Urinary bladder (tissue), 4 donors: ENCODE data around the gene CEBPG. TPM values are rescaled to one million over a fixed set of nuclear protein-coding genes. Genes with fewer than 3 reads are reported as not detected.

Experiments
- DNase-seq: peaks from one replicate; pipeline ENCODE4 v3.0.0-alpha.2; 2015; ENCODE audit errors: extremely low spot score
- H3K27ac ChIP-seq: one replicate; pipeline ENCODE4 v1.5.1; 2013; ENCODE audit warnings: low read depth, mild to moderate bottlenecking, moderate library complexity
- H3K36me3 ChIP-seq: one replicate; pipeline ENCODE4 v1.6.1; 2013; ENCODE audit warnings: mild to moderate bottlenecking, moderate library complexity; ENCODE audit not compliant: insufficient read depth
- H3K4me1 ChIP-seq: one replicate; pipeline ENCODE4 v1.6.1; 2013; ENCODE audit warnings: mild to moderate bottlenecking, moderate library complexity; ENCODE audit not compliant: insufficient read depth
- H3K4me3 ChIP-seq: one replicate; pipeline ENCODE4 v1.5.1; 2013; ENCODE audit warnings: low read depth, low read length
- WGBS: extraction: QIAGEN DNeasy Blood & Tissue Kit; methylation state at CpG from one replicate; pipeline ENCODE4 v1.1.7; 2013; 5-methylcytosine and 5-hydroxymethylcytosine counted together
- polyA plus RNA-seq: library from polyadenylated mRNA; stranded (reverse); fragments of 200-250 nt; gene quantifications from one replicate; pipeline ENCODE4 v1.2.3, GENCODE V29; 2013
- total RNA-seq: library from RNA; depleted of rRNA; stranded (reverse); fragments of >200 nt; gene quantifications from one replicate; pipeline ENCODE4 v1.2.3, GENCODE V29; 2014
- donor health status: healthy with polysubstance abuse.
- donor health status: healthy.

CEBPG gene
- total and polyA plus RNA-seq, 2 donors = 19.9 to 28.9 TPM

DNA sequence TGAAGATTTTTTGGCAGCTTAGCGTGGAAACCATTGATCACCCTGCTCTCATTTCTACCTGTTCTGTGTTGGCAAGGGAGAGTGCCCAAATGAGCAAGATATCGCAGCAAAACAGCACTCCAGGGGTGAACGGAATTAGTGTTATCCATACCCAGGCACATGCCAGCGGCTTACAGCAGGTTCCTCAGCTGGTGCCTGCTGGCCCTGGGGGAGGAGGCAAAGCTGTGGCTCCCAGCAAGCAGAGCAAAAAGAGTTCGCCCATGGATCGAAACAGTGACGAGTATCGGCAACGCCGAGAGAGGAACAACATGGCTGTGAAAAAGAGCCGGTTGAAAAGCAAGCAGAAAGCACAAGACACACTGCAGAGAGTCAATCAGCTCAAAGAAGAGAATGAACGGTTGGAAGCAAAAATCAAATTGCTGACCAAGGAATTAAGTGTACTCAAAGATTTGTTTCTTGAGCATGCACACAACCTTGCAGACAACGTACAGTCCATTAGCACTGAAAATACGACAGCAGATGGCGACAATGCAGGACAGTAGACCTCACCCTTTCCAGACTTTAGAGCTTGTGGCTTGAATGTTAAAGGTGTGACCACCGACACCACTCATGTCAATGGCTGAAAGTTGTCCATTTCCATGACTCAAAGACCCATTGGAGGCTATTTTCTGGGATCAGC lies 5.8 kb downstream of the CEBPG start:
- H3K27ac ChIP-seq = no peak overlapping the region
- no peak overlapping the region for H3K4me3 ChIP-seq
- peaks cover 3% of the 10 kb centered on the region for H3K4me1 ChIP-seq
- WGBS = 94% methylated on average over 16 of the region's 16 CpGs
- H3K36me3 ChIP-seq = no peaks in the 10 kb centered on the region
- no peak for DNase-seq

DNA sequence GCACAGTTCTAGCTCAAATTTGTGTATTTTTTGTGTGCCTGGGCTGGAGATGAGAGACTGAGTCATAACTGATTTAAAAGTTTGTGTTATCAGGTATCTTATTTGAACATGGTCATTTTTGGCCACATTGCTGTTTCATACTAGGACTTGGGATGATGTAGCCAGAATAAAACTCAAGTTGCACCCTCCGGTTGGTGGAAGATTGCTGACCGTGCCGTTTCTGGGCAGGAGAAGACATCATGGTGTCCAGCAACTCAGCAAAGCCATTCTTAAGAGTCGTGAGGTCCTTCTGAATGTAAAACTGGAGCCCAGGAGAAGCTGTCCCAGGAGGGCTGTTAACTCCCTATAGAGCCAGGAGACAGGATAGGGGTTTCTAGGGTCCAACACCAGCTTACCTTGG lies 7.6 kb downstream of the CEBPG start:
- 75% methylated on average over 4 of the region's 4 CpGs for WGBS
- no peak for DNase-seq
- Histone ChIP-seq H3K4me3 (no peak overlapping the region), H3K4me1 (peaks cover 1% of the 10 kb centered on the region), H3K36me3 (no peaks in the 10 kb centered on the region), H3K27ac (no peak overlapping the region)

DNA sequence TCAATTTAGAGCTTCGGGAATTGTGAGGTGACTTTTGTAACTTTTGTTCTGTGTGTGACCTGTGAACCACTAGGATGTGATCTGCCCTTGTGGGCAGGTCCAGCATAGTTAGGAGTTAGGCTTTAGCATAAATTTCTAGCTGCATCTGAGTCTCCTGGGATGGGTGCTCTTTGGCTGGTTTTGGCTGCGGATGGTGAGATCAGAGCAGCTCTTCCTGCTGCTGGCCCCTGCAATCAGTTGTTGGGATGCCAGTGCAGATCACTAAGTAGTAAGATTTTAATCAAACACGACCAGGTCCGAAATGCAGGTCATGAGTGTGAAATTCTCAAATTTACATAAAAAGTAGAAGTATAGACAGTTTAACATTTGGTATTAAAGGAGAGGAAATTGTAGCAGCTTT lies 8.5 kb downstream of the CEBPG start:
- H3K4me1 ChIP-seq = no peaks in the 10 kb centered on the region
- 91% methylated on average over 4 of the region's 4 CpGs for WGBS
- DNase-seq = no peak

DNA sequence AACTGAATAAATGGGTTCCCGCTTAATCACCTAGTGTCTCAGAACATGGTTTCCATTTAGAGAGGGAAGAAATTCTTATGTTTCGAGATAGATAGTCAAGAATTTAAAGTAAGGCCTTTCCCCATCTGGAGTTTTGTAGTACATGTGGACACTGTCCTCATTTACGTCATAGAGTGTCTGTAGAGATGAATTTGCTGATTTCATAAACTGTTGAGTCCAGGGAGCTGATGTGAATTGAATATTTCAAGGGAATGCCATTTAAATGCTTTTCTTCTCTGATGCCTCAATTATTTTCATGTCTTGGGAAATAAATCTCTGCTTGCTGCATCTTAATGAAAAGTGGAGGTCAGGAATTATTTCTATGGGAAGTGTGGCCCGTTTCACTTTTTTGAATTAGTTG lies 9.5 kb downstream of the CEBPG start:
- 90% methylated on average over 4 of the region's 4 CpGs for WGBS
- H3K36me3 ChIP-seq = no peaks in the 10 kb centered on the region
- H3K27ac ChIP-seq = no peak overlapping the region
- no peaks in the 10 kb centered on the region for H3K4me1 ChIP-seq
- DNase-seq = no peak
- no peak overlapping the region for H3K4me3 ChIP-seq

More for the DNA sequence above, 8.5 kb downstream of the CEBPG start:
- Histone ChIP-seq H3K4me3 (no peak overlapping the region), H3K36me3 (no peaks in the 10 kb centered on the region), H3K27ac (no peak overlapping the region)

DNA sequence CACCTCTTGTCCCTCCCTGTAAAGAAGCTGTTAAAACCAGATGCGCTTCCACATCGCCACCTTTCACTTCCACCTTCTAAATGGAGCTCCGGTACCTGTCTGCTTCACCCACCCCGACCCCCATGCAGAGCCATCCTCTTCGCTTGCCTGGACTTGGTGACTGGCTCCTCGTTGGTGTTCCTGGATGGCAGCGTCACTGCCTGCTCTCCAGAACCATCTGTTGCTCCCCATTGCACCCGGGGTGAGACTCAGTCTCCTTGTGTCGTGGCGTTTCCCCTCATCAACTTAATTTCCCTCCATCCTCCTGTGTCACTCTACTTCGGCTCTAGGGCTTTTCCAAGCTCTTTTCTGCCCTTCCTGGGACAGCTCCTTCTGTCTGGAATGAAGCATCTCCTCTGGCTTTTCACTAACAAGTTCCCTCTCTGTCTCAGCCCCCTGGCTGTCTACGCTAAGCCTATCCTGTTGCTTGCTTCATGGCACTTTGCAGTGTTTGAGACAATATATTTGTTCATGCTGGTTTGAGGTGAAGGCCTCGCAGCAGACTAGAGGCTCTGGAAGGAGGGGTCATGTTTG lies 10.3 kb downstream of the CEBPG start:
- H3K4me1 ChIP-seq = no peaks in the 10 kb centered on the region
- H3K27ac ChIP-seq = no peak overlapping the region
- no peak for DNase-seq
- H3K4me3 ChIP-seq = no peak overlapping the region
- WGBS = 93% methylated on average over 13 of the region's 13 CpGs
- H3K36me3 ChIP-seq = no peaks in the 10 kb centered on the region

DNA sequence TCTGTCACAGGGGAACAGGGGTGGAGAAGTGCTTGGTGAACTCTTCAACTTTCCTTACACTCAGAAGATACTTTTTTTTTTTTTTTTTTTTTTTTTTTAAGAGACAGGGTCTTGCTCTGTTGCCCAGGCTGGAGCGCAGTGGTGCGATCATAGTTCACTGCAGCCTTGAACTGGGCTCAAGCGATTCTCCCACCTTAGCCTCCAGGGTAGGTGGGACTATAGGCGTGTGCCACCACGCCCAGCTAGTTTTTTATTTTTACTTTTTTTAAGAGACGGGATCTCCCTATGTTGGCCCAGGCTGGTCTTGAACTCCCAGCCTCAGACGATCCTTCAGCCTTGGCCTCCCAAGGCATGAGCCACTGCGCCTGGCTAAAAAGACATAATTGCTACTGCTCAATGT lies 11.5 kb downstream of the CEBPG start:
- Histone ChIP-seq H3K27ac (no peak overlapping the region), H3K4me3 (no peak overlapping the region), H3K4me1 (no peaks in the 10 kb centered on the region), H3K36me3 (no peaks in the 10 kb centered on the region)
- DNase-seq = no peak
- 95% methylated on average over 8 of the region's 8 CpGs for WGBS

DNA sequence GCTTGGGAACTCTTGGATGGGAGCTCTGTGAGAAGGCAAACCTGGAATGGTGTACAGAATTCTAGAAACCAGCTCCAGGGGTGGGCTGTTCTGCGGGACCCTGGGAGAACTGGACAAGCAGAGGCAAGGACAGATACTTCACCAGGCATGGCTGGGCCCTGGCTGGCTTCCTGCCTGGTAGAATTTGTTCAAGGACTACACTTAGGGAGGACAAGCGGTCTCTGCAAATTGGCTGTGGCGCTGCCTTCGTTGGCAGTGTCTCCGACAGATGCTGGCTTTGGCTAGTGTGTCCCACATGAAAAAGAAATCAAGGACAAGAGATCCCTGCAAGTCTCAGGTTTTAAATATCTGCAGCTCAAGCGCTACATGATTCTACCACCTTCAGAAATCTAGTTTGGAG lies 12.4 kb downstream of the CEBPG start:
- Histone ChIP-seq H3K27ac (no peak overlapping the region), H3K4me1 (no peaks in the 10 kb centered on the region), H3K36me3 (no peaks in the 10 kb centered on the region), H3K4me3 (no peak overlapping the region)
- no peak for DNase-seq
- WGBS = 77% methylated on average over 6 of the region's 6 CpGs

DNA sequence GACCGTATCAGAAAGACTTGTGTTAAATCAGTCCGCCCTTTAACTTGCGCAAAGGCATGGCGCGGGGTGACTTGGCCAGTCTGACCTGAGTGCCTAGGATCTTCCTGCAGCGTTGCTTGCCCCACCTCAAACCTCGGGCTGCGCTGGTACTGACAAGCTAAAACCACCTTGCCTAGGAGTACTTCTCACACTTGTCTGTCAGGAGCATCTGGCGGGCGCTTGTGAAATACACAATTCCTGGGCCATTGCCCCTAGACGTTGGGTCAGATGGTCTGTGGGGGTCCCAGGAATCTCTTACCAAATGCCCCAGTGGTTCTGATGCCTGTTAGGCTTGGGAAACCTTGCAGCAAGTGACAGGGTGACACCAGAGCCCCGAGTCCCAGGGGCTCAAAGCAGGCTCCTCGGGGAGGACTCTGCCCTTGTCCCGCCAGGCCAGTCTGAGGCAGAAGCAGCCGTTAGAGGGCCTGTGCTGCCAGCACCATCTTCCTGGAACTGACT lies 12.9 kb downstream of the CEBPG start:
- no peak for DNase-seq
- Histone ChIP-seq H3K4me1 (no peaks in the 10 kb centered on the region), H3K4me3 (no peak overlapping the region), H3K36me3 (no peaks in the 10 kb centered on the region), H3K27ac (no peak overlapping the region)
- WGBS = 86% methylated on average over 15 of the region's 15 CpGs

DNA sequence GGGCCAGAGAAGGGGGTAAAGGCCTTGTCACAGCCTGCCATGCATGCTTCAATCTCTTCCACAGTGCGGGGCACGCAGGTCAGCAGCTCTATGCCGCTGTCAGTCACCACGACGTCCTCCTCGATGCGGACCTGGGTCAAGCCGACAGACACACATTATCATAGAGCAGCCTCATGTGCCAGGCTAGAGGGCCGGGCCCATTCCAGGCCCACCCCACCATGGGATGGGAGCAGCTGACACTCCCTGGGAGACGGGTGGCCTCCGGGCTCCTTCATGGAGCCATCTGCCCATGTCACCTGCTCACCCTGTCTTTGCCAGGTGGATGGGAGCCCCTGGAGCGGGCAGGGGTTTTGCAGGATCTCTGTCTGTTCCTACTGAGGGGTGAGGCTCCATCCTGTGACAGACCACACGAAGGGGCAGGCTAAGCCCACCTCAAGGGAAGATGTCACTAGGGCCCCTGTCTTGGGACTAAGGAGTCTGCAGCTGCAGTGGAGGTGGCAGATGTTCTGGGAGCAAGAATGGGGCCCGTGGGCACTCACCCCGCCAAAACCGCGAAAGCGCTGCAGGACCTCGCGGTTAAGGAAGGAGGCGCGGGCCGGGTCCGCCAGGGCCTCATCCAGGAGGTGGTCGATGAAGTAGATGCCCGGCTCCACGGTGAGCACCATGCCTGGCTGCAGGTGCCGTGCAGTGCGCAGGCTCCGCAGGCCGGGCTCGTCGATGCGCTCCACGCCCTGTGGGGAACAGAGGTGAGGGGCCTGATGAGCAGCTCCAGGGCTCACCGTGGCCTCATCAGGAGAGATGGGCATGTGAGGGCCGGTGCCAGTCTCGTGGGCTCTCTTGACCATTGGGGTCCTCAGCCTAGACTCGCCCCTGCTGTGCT lies 14.1 kb downstream of the CEBPG start:
- Histone ChIP-seq H3K4me3 (no peak overlapping the region), H3K27ac (no peak overlapping the region), H3K4me1 (no peaks in the 10 kb centered on the region), H3K36me3 (no peaks in the 10 kb centered on the region)
- DNase-seq = no peak
- 97% methylated on average over 39 of the region's 39 CpGs for WGBS

DNA sequence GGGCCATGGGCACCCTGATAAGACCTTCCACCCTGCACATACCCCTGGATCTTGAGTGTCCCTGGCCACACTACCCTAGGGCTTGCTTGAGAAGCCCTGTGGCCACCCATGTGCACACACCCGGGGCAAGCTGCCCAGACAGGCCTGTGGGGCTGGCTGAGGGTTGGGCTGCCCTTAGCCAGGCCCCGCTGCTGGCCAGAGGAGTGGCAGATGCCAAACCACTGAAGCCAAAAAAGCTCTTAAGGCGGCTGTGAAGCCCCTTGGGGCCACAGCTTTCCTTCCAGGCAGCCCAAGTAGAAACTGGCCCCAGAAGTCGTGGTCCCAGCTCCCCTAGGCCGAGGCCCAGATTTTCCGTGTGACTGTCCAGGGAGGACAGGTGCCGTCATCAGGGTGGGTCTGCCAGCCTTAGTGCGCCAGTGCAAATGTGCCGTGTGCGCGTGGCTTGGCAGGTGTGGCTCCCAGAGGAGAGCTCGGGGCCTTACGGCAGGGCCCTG lies 14.8 kb downstream of the CEBPG start:
- H3K36me3 ChIP-seq = no peaks in the 10 kb centered on the region
- H3K4me1 ChIP-seq = no peaks in the 10 kb centered on the region
- no peak for DNase-seq
- 76% methylated on average over 13 of the region's 13 CpGs for WGBS
- H3K27ac ChIP-seq = no peak overlapping the region
- H3K4me3 ChIP-seq = no peak overlapping the region

DNA sequence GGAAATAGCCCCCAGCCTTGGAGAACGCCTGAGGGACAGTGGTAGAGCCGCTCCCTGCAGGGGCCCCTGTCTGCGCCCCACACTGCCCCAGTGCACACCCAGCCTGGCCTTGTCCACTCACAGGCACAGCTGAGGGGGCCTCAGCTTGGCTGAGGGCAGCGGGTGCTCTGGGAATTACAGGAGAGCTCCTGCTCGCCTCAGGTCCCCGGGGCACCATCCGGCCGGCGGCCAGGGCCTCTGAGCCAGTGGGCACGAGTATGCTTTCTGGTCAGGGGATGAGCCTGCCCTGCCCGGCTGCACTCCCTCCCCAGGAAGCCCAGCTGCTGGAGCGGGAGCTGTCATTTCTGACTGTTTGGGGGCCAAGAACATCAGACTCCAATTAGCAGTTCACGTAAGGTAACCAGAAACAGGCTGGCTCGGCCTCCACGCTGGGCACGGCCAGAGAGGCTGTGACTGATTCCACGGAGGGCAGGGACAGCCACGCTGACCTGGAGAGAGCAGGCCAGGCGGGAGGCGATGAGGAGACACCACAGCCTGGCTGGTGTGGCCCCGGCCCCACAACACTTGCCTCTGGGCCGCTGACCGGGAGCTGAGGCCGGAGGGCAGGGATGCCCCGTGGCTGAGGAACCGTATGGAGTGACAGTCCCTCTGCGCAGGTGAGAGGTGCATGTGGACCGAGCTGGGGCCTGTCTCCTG lies 15.4 kb downstream of the CEBPG start:
- H3K36me3 ChIP-seq = no peaks in the 10 kb centered on the region
- H3K4me1 ChIP-seq = no peaks in the 10 kb centered on the region
- no peak for DNase-seq
- 83% methylated on average over 28 of the region's 28 CpGs for WGBS
- H3K27ac ChIP-seq = peak overlapping the region; percentile 18
- no peak overlapping the region for H3K4me3 ChIP-seq

DNA sequence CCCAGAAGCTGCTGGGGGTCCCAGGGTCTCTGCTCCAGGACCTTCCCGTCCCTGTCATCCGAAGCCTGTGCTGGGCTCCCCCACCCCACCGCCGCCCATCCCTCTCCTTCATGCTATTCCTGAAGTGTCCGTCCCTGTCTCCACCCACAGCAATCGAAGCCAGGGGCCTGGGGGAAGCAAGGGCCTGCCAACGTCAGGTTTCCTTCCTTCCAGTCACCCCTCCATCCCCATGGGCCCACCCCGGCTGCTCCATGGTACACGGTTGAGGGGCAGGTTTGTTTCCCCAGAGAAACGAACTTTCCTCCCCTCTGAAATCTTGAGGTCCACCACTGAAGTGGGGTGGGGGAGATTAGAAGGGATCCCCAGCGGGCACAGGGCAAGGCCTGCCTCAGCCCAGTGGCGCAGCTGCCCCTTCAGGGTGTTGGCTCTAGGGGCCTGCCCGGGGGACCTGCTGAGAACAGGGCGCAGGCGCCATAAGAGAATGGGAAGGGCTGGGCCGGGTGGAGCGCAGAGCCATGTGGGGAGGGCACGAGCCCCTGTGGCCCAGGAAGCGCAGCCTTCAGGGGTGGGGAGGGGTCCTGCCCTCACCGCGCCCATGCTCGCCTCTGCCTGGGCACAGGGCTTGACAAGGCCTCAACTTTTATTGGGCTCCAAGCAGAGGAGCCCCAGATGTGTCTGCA lies 16.1 kb downstream of the CEBPG start:
- peak overlapping the region; percentile 41 for H3K27ac ChIP-seq
- DNase-seq = no peak
- H3K4me1 ChIP-seq = no peaks in the 10 kb centered on the region
- no peaks in the 10 kb centered on the region for H3K36me3 ChIP-seq
- no peak overlapping the region for H3K4me3 ChIP-seq
- 48% methylated on average over 22 of the region's 22 CpGs for WGBS
